ENCODE data around the gene ALDH1L2.

DNA sequence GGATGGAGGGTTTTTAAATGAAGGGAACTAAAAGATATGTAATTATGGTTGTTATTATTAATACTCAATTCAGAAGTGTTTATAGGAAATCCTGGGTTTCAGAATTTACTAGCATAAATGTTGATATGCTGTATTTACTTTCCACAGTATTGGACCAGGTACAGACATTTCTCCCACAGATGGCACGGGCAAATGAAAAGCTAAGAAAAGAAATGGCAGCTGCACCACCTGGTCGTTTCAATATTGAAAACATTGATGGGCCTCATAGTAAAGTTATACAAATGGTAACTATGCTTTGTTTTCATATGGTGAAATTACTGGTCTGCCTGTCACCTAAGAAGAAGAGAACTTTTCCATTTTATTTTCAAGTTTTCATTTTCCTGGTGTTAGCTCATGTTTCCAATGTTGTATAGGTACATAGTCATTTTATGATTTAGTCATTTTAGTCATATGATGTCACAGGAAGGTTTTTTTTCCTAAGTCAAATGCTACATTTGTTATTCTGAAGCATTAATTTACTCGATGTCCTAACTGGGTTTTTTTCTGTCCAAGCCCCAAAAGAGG, 92.6 kb downstream of the ALDH1L2 start:
- TF ChIP-seq, protein P1, sequence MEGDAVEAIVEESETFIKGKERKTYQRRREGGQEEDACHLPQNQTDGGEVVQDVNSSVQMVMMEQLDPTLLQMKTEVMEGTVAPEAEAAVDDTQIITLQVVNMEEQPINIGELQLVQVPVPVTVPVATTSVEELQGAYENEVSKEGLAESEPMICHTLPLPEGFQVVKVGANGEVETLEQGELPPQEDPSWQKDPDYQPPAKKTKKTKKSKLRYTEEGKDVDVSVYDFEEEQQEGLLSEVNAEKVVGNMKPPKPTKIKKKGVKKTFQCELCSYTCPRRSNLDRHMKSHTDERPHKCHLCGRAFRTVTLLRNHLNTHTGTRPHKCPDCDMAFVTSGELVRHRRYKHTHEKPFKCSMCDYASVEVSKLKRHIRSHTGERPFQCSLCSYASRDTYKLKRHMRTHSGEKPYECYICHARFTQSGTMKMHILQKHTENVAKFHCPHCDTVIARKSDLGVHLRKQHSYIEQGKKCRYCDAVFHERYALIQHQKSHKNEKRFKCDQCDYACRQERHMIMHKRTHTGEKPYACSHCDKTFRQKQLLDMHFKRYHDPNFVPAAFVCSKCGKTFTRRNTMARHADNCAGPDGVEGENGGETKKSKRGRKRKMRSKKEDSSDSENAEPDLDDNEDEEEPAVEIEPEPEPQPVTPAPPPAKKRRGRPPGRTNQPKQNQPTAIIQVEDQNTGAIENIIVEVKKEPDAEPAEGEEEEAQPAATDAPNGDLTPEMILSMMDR (IDR thresholded peaks at IDR 0.05), result no peak
- TF ChIP-seq POLR2A (IDR thresholded peaks at IDR 0.05), result no peak
